Measurements from ENCODE around the gene LARGE1.

Gene LARGE1

DNA sequence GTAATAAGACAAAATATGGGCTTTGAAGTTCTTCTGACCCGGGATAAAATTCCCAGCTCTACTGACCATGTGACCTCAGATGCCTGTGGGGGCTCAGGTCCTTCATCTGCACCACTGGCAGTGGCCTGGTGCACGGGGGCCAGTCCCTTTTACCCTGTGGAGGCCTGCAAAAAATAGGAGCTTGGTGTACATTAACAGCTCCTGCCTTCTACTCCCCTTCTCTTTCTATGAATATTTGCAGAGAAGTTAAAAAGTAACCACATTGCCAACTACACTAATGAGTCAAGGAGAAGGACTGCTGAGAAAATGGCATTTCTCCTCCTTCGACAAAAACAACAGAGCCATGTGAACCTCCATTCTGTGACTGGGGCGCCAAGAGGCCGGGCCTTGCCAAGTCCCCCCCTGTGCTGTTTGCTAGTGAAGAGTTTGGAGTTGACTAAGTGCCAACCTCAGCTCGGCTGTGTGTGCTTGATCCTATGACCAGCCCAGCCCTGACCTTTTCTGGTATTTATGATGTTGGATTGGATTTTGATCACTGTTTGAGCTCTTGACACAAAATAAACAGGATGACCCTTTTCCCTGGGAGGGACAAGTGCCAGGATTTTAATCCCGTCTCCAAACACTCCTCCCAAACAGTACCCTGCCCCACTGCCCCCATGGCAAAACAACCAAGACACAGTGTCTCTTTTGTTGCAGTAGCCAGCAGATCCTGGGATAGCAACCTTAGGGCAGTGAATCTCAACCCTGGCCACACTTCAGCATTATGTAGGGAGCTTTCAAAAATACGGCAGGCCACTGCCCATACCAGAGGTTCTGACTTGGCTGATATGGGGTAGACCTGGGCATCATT, 380.1 kb downstream of the LARGE1 start:
- H3K4me3 ChIP-seq (ENCODE audit: low read depth in 1 of 2, low read length in 2 of 2): no peak overlapping the region
- no peaks in the 10 kb centered on the region for H3K27me3 ChIP-seq (ENCODE audit: insufficient read depth, low read length, poor library complexity)
- no peaks in the 10 kb centered on the region for H3K79me2 ChIP-seq (ENCODE audit: insufficient read depth, low read length)
- peaks cover 3% of the 10 kb centered on the region for H3K9me3 ChIP-seq (ENCODE audit: insufficient read depth, low read length, severe bottlenecking)
- TF ChIP-seq EZH2 (IDR thresholded peaks at IDR 0.05; ENCODE audit: borderline replicate concordance, low read depth, low read length, severe bottlenecking) (no peak), CTCF (IDR thresholded peaks at IDR 0.05; ENCODE audit: borderline replicate concordance, extremely low read depth, low read length, poor library complexity, severe bottlenecking) (no peak)
- ATAC-seq (ENCODE audit: insufficient read depth, low read depth) (no peak), DNase-seq (no peak)
- H2AFZ ChIP-seq (ENCODE audit: low read depth, low read length): no peak overlapping the region
- no peak overlapping the region for H3K9ac ChIP-seq (ENCODE audit: low read depth, low read length)
- H3K36me3 ChIP-seq (ENCODE audit: insufficient read depth, low read length): no peaks in the 10 kb centered on the region
- H3K27ac ChIP-seq (ENCODE audit: low read length): no peak overlapping the region
- H4K20me1 ChIP-seq (ENCODE audit: insufficient read depth, low read length): no peaks in the 10 kb centered on the region
- H3K4me2 ChIP-seq (ENCODE audit: insufficient read depth, low read length): no peak overlapping the region
- H3K4me1 ChIP-seq (ENCODE audit: insufficient read depth, low read length): no peaks in the 10 kb centered on the region

- Histone ChIP-seq H2AFZ (ENCODE audit: low read depth, low read length) (no peak overlapping the region), H3K4me2 (ENCODE audit: insufficient read depth, low read length) (no peak overlapping the region), H3K27ac (ENCODE audit: low read length) (no peak overlapping the region), H3K4me3 (ENCODE audit: low read depth in 1 of 2, low read length in 2 of 2) (no peak overlapping the region), H3K79me2 (ENCODE audit: insufficient read depth, low read length) (no peaks in the 10 kb centered on the region), H3K9ac (ENCODE audit: low read depth, low read length) (no peak overlapping the region), H3K4me1 (ENCODE audit: insufficient read depth, low read length) (no peaks in the 10 kb centered on the region), H3K27me3 (ENCODE audit: insufficient read depth, low read length, poor library complexity) (no peaks in the 10 kb centered on the region), H3K9me3 (ENCODE audit: insufficient read depth, low read length, severe bottlenecking) (peaks cover 3% of the 10 kb centered on the region), H4K20me1 (ENCODE audit: insufficient read depth, low read length) (no peaks in the 10 kb centered on the region), H3K36me3 (ENCODE audit: insufficient read depth, low read length) (no peaks in the 10 kb centered on the region)
- ATAC-seq (ENCODE audit: insufficient read depth, low read depth) (no peak), DNase-seq (no peak)
- TF ChIP-seq CTCF (IDR thresholded peaks at IDR 0.05; ENCODE audit: borderline replicate concordance, extremely low read depth, low read length, poor library complexity, severe bottlenecking) (no peak), EZH2 (IDR thresholded peaks at IDR 0.05; ENCODE audit: borderline replicate concordance, low read depth, low read length, severe bottlenecking) (no peak)
These were observed 380.9 kb downstream of the LARGE1 start for GRCh38 chr22:33539202-33539901.

GRCh38 chr22:33538277-33538885, 381.9 kb downstream of the LARGE1 start:
- no peak overlapping the region for H3K27ac ChIP-seq (ENCODE audit: low read length)
- H3K4me1 ChIP-seq (ENCODE audit: insufficient read depth, low read length): no peaks in the 10 kb centered on the region
- no peak overlapping the region for H3K4me3 ChIP-seq (ENCODE audit: low read depth in 1 of 2, low read length in 2 of 2)
- no peak overlapping the region for H3K9ac ChIP-seq (ENCODE audit: low read depth, low read length)
- H3K27me3 ChIP-seq (ENCODE audit: insufficient read depth, low read length, poor library complexity): no peaks in the 10 kb centered on the region
- H3K9me3 ChIP-seq (ENCODE audit: insufficient read depth, low read length, severe bottlenecking): peaks cover 3% of the 10 kb centered on the region
- no peak for TF ChIP-seq EZH2 (IDR thresholded peaks at IDR 0.05; ENCODE audit: borderline replicate concordance, low read depth, low read length, severe bottlenecking)
- TF ChIP-seq CTCF (IDR thresholded peaks at IDR 0.05; ENCODE audit: borderline replicate concordance, extremely low read depth, low read length, poor library complexity, severe bottlenecking): no peak
- no peaks in the 10 kb centered on the region for H4K20me1 ChIP-seq (ENCODE audit: insufficient read depth, low read length)
- H3K79me2 ChIP-seq (ENCODE audit: insufficient read depth, low read length): no peaks in the 10 kb centered on the region
- no peak for DNase-seq
- no peak overlapping the region for H3K4me2 ChIP-seq (ENCODE audit: insufficient read depth, low read length)
- H2AFZ ChIP-seq (ENCODE audit: low read depth, low read length): no peak overlapping the region
- H3K36me3 ChIP-seq (ENCODE audit: insufficient read depth, low read length): no peaks in the 10 kb centered on the region
- no peak for ATAC-seq (ENCODE audit: insufficient read depth, low read depth)

Measured in DND-41 (cell line).